ENCODE data around the gene ASTN1. TPM values are rescaled to one million over a fixed set of nuclear protein-coding genes. Genes with fewer than 3 reads are reported as not detected.

Gene ASTN1
- total RNA-seq, 1 experiment from 2014 or later: 0.42 TPM

DNA sequence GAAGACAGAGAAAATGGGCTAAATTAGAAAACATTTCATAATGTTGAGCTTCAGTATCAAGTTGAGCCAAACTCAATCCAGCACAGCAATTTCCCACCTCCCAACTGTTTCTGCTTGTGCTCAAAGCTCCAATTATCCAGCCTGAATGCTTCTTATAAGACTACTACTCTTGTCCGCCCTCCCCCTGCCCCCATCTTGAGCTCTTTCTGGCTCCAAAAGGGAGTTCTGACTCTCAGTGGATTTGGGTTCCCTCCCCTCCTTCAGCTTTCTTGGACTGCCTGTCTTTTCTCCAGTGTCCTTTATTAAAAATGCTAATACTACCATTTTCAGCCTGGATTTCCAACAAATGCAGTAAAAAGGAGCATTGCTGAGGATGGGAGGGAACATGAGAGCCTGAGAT is 174.8 kb downstream of the ASTN1 start:
- Histone ChIP-seq H3K9ac (ENCODE audit: low read length) (no peak overlapping the region), H3K27ac (ENCODE audit: low read depth, low read length) (no peak overlapping the region), H2AFZ (ENCODE audit: low read depth, low read length, poor library complexity, severe bottlenecking) (no peak overlapping the region), H3K27me3 (ENCODE audit: insufficient read depth, low read length) (peaks cover 5% of the 10 kb centered on the region; the same call in 1 of the 2 replicates), H3K36me3 (ENCODE audit: control insufficient read depth in 1 of 2, insufficient read depth in 2 of 2, low read length in 2 of 2) (no peaks in the 10 kb centered on the region), H3K9me2 (ENCODE audit: insufficient read depth) (no peaks in the 10 kb centered on the region), H3K9me3 (ENCODE audit: control insufficient read depth in 1 of 2, insufficient read depth in 1 of 2, low read depth in 1 of 2, low read length in 2 of 2) (no peaks in the 10 kb centered on the region), H4K20me1 (ENCODE audit: insufficient read depth) (no peaks in the 10 kb centered on the region), H3K79me2 (ENCODE audit: insufficient read depth, low read length) (no peaks in the 10 kb centered on the region), H3K4me2 (ENCODE audit: low read length) (no peak overlapping the region), H3K4me1 (ENCODE audit: control insufficient read depth in 1 of 2, insufficient read depth in 2 of 2, low read length in 2 of 2) (no peaks in the 10 kb centered on the region), H3K4me3 (replicated peaks in 1 of 2; ENCODE audit: low read depth in 1 of 2, low read length in 2 of 2) (no peak overlapping the region)
- ATAC-seq (no peak), DNase-seq (ENCODE audit: low read depth, low spot score) (no peak)
- CTCF ChIA-PET: no interaction called here
- TF ChIP-seq POLR2AphosphoS5 (IDR thresholded peaks at IDR 0.05; ENCODE audit: low read depth, low read length) (no peak), ZNF274 (IDR thresholded peaks at IDR 0.05; ENCODE audit: low read depth, low read length) (no peak), FOSL1 (IDR thresholded peaks at IDR 0.05; ENCODE audit: low read depth) (no peak), CBX3 (IDR thresholded peaks at IDR 0.05; ENCODE audit: low read depth) (no peak), JUND (IDR thresholded peaks at IDR 0.05) (no peak), ATF3 (IDR thresholded peaks at IDR 0.05) (no peak), TCF7L2 (IDR thresholded peaks at IDR 0.05; ENCODE audit: borderline replicate concordance, extremely low read depth, insufficient read depth, insufficient read length) (no peak), RAD21 (IDR thresholded peaks at IDR 0.05; ENCODE audit: low read depth) (no peak)
- RAD21 ChIA-PET (ENCODE audit: low non-redundant PET in 1 of 2, low total read pairs in 2 of 2, uncharacterized antibody in 2 of 2, unreplicated experiment in 2 of 2): no interaction called here
- no TSS peak for BruUV-seq (replicated peaks)
- POLR2A ChIA-PET: no interaction called here
- intact Hi-C loops (cut with micrococcal nuclease): no loop called here

- Histone ChIP-seq H2AFZ (ENCODE audit: low read depth, low read length, poor library complexity, severe bottlenecking) (no peak overlapping the region), H3K9me2 (ENCODE audit: insufficient read depth) (no peaks in the 10 kb centered on the region), H3K36me3 (ENCODE audit: control insufficient read depth in 1 of 2, insufficient read depth in 2 of 2, low read length in 2 of 2) (no peaks in the 10 kb centered on the region), H3K9me3 (ENCODE audit: control insufficient read depth in 1 of 2, insufficient read depth in 1 of 2, low read depth in 1 of 2, low read length in 2 of 2) (no peaks in the 10 kb centered on the region), H3K9ac (ENCODE audit: low read length) (no peak overlapping the region), H4K20me1 (ENCODE audit: insufficient read depth) (no peaks in the 10 kb centered on the region), H3K4me1 (ENCODE audit: control insufficient read depth in 1 of 2, insufficient read depth in 2 of 2, low read length in 2 of 2) (no peaks in the 10 kb centered on the region), H3K4me2 (ENCODE audit: low read length) (no peak overlapping the region), H3K27me3 (ENCODE audit: insufficient read depth, low read length) (peaks cover 5% of the 10 kb centered on the region; the same call in 1 of the 2 replicates), H3K4me3 (replicated peaks in 1 of 2; ENCODE audit: low read depth in 1 of 2, low read length in 2 of 2) (no peak overlapping the region), H3K27ac (ENCODE audit: low read depth, low read length) (no peak overlapping the region), H3K79me2 (ENCODE audit: insufficient read depth, low read length) (no peaks in the 10 kb centered on the region)
- TF ChIP-seq SIN3A (IDR thresholded peaks at IDR 0.05; ENCODE audit: low read depth) (no peak), TCF7L2 (IDR thresholded peaks at IDR 0.05; ENCODE audit: borderline replicate concordance, extremely low read depth, insufficient read depth, insufficient read length) (no peak), ZFX (IDR thresholded peaks at IDR 0.05) (no peak), EZH2 (IDR thresholded peaks at IDR 0.05) (no peak), YY1 (IDR thresholded peaks at IDR 0.05; ENCODE audit: extremely low read depth, insufficient replicate concordance, low read depth, low read length) (no peak), POLR2A (IDR thresholded peaks at IDR 0.05; ENCODE audit: borderline replicate concordance, extremely low read depth, insufficient read depth, insufficient read length) (no peak), CBX3 (IDR thresholded peaks at IDR 0.05; ENCODE audit: low read depth) (no peak), ELF1 (IDR thresholded peaks at IDR 0.05; ENCODE audit: borderline replicate concordance, low read depth) (no peak), ATF3 (IDR thresholded peaks at IDR 0.05) (no peak)
- TF ChIP-seq, protein P1, sequence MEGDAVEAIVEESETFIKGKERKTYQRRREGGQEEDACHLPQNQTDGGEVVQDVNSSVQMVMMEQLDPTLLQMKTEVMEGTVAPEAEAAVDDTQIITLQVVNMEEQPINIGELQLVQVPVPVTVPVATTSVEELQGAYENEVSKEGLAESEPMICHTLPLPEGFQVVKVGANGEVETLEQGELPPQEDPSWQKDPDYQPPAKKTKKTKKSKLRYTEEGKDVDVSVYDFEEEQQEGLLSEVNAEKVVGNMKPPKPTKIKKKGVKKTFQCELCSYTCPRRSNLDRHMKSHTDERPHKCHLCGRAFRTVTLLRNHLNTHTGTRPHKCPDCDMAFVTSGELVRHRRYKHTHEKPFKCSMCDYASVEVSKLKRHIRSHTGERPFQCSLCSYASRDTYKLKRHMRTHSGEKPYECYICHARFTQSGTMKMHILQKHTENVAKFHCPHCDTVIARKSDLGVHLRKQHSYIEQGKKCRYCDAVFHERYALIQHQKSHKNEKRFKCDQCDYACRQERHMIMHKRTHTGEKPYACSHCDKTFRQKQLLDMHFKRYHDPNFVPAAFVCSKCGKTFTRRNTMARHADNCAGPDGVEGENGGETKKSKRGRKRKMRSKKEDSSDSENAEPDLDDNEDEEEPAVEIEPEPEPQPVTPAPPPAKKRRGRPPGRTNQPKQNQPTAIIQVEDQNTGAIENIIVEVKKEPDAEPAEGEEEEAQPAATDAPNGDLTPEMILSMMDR (IDR thresholded peaks at IDR 0.05 in 2 of 3, conservative IDR thresholded peaks at IDR 0.05 in 1 of 3; ENCODE audit: borderline replicate concordance in 1 of 3, insufficient read depth in 1 of 3, low read depth in 2 of 3, low read length in 2 of 3): no peak
- TF ChIP-seq, protein P2, sequence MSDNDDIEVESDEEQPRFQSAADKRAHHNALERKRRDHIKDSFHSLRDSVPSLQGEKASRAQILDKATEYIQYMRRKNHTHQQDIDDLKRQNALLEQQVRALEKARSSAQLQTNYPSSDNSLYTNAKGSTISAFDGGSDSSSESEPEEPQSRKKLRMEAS (IDR thresholded peaks at IDR 0.05): no peak
- RAD21 ChIA-PET (ENCODE audit: low non-redundant PET in 1 of 2, low total read pairs in 2 of 2, uncharacterized antibody in 2 of 2, unreplicated experiment in 2 of 2): no interaction called here
- ATAC-seq (no peak), DNase-seq (ENCODE audit: low read depth, low spot score) (no peak)
- CTCF ChIA-PET: no interaction called here
- POLR2A ChIA-PET: no interaction called here
- intact Hi-C loops (cut with micrococcal nuclease): no loop called here
- BruUV-seq (replicated peaks): no TSS peak
These were observed 175.5 kb downstream of the ASTN1 start for GRCh38 chr1:176989023-176989422.

Measured in HCT116 (cell line).